GM10266 (cell line): ENCODE measurements around the gene NFIA.

Experiments
- DNase-seq: peaks from one replicate; pipeline ENCODE4 v3.0.0; 2012; ENCODE audit errors: extremely low spot score
- CTCF ChIP-seq: IDR thresholded peaks from 2 replicates; pipeline ENCODE4 v1.5.1; 2012; ENCODE audit warnings: mild to moderate bottlenecking, low read depth; ENCODE audit not compliant: control insufficient read depth, insufficient read depth; ENCODE audit errors: missing control alignments

Gene NFIA

GRCh38 chr1:61439234-61439633, 356.9 kb downstream of the NFIA start:
- no peak for TF ChIP-seq CTCF
- no peak for DNase-seq

- no peak for TF ChIP-seq CTCF
- DNase-seq: no peak
Measured at GRCh38 chr1:61441723-61442262, 359.4 kb downstream of the NFIA start.

- no peak for DNase-seq
- no peak for TF ChIP-seq CTCF
Measured at GRCh38 chr1:61442544-61442943, 360.2 kb downstream of the NFIA start.

GRCh38 chr1:61444288-61444687, 361.9 kb downstream of the NFIA start:
- DNase-seq: no peak
- no peak for TF ChIP-seq CTCF

DNA sequence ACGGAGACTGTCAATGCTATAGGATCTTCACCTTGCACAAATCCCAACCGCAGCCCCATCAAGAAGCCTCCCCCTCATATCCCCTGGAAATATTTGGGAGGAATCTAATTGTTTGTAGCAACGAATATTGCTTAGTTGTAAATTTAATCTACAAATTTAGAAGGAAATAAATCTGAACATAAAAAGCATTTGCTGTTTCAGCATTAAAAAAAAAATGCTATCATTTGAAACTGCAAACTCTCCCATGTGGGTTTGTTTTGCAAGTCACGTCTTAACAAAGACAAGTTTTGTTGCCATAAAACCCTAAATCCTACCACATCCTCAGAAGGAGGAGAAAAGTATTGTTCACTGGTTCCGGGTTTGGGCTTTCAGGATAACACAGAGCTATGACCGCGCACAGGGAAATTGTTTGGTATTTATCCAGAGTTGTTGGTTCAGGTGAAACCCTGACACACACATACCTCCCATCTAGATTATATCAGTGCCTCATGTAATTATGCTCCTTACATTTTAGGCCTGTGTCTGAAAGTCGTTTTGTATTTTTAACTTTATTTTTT, 363.0 kb downstream of the NFIA start:
- no peak for TF ChIP-seq CTCF
- DNase-seq: no peak

DNA sequence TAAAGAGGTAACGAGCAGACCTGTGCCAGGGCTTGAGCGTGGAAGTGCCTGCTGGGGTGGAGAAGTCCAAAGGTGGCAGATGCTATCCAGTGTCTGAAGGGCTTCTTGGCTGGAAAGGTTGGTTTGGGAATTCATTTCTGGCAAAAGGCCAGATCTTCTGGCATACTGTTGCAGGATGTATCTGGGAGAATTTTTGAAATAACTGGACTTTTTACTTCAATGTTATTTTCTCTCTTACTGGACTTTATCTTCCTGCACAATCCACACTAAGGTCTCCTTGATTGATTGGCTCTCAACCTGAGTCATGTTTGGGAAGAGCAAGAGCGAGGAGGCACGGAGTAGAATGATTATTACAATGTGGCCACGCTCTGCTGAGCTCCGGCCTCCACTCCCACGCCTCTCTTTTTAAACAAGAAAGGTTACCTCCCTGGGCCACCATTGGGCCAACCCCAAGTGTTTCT, 364.2 kb downstream of the NFIA start:
- no peak for DNase-seq
- no peak for TF ChIP-seq CTCF

GRCh38 chr1:61447106-61447967, 365.0 kb downstream of the NFIA start:
- no peak for TF ChIP-seq CTCF
- DNase-seq: no peak
